ENCODE measurements around the gene RBM17. TPM values are rescaled to one million over a fixed set of nuclear protein-coding genes. Genes with fewer than 3 reads are reported as not detected.

The RBM17 gene
- total and polyA plus RNA-seq, 2 of the 4 experiments (the other 2 are of a cell fraction) = 24.6 to 56.7 TPM

- 60% methylated on average over 4 of the region's 20 CpGs; no CpG with 5 or more reads in 1 of the 2 experiments for WGBS, 2 experiments (ENCODE audit: extremely low coverage in 2 of 2, insufficient read length in 1 of 2)
- Histone ChIP-seq H4K8ac (ENCODE audit: low read depth in 2 of 2, low read length in 2 of 2) (peak overlapping the region; percentile 36 to 41; a peak in 3 of 4 replicates), H2AK5ac (ENCODE audit: low read depth, low read length) (peak overlapping the region; percentile 52), H2AK9ac (replicated peaks; ENCODE audit: low read depth, low read length, poor library complexity) (peak overlapping the region; percentile 38), H2BK15ac (ENCODE audit: low read depth, low read length) (peak overlapping the region; percentile 46; the same call in 1 of the 3 replicates), H4K20me1 (ENCODE audit: insufficient read depth, low read length) (0 out of 2 replicates have a peak, but pooled peaks cover 3% of the 10 kb centered on the region), H3K14ac (replicated peaks; ENCODE audit: low read depth, low read length) (peak overlapping the region; percentile 56), H3K4ac (ENCODE audit: low read depth, low read length) (peak overlapping the region; percentile 65), H4K91ac (ENCODE audit: insufficient read depth, low read depth, low read length) (peak overlapping the region; percentile 43), H3K4me2 (ENCODE audit: low read depth, low read length) (peak overlapping the region; percentile 56), H3K23ac (ENCODE audit: low read depth, low read length) (no peak overlapping the region), H2BK20ac (ENCODE audit: low read depth, low read length) (peak overlapping the region; percentile 61), H3K36me3 (ENCODE audit: control insufficient read depth, insufficient read depth, low read length) (no peaks in the 10 kb centered on the region), H3K18ac (ENCODE audit: low read depth, low read length) (peak overlapping the region; percentile 17; the same call in 1 of the 2 replicates), H2BK5ac (ENCODE audit: low read depth, low read length, poor library complexity, severe bottlenecking) (peak overlapping the region; percentile 62), H3K27ac (ENCODE audit: insufficient read depth, low read length) (peak overlapping the region; percentile 10; the same call in 1 of the 2 replicates), H3K56ac (ENCODE audit: extremely low read depth, insufficient read depth, low read length) (no peak overlapping the region), H3K9ac (ENCODE audit: low read depth, low read length) (no peak overlapping the region), H3K4me3 (ENCODE audit: insufficient read depth, low read depth, low read length) (no peak overlapping the region), H4K5ac (ENCODE audit: low read depth, low read length) (peak overlapping the region; percentile 5; the same call in 1 of the 2 replicates), H3K27me3 (ENCODE audit: control insufficient read depth, insufficient read depth, low read length) (no peaks in the 10 kb centered on the region), H3K79me1 (ENCODE audit: low read depth in 1 of 2, low read length in 2 of 2) (no peaks in the 10 kb centered on the region; a peak in 1 of 4 replicates), H2AFZ (replicated peaks; ENCODE audit: low read length, poor library complexity) (peak overlapping the region; percentile 80), H3K9me3 (ENCODE audit: control insufficient read depth, insufficient read depth, low read length) (no peaks in the 10 kb centered on the region), H3K9me1 (ENCODE audit: insufficient read depth, low read length) (peaks cover 8% of the 10 kb centered on the region), H3K4me1 (ENCODE audit: control insufficient read depth, insufficient read depth, low read length) (peaks cover 16% of the 10 kb centered on the region), H2BK120ac (ENCODE audit: low read depth, low read length) (peak overlapping the region; percentile 66)
- DNase-seq (peak; percentile 86), ATAC-seq (ENCODE audit: low read depth) (peak; percentile 75)
- in situ Hi-C loops (cut with MboI; ENCODE audit: low sequenced_read_pairs) (loop anchor here (25.0 kb wide), 1 partner anchor 626 kb away; no protein-coding TSS in a partner anchor), intact Hi-C loops (cut with micrococcal nuclease) (no loop called here), dilution Hi-C loops (cut with HindIII; ENCODE audit: low sequenced_read_pairs, unreplicated experiment) (no loop called here)
- ChIA-PET POLR2A (ENCODE audit: unreplicated experiment) (no interaction called here), CTCF (interaction anchor here (0.6 to 1.6 kb wide), 5 partner anchors 23 to 859 kb away, joined by 3 to 5 read pairs (median 4); partner anchors contain the start of gene PFKFB3)
- no TSS peak for BruUV-seq (replicated peaks)
- TF ChIP-seq RAD21 (IDR thresholded peaks at IDR 0.05; ENCODE audit: low read length) (no peak), USF2 (IDR thresholded peaks at IDR 0.05; ENCODE audit: low read depth, low read length) (no peak), MXI1 (IDR thresholded peaks at IDR 0.05; ENCODE audit: borderline replicate concordance, low read depth, low read length) (no peak), CEBPB (IDR thresholded peaks at IDR 0.05; ENCODE audit: low read depth, low read length) (no peak), RCOR1 (IDR thresholded peaks at IDR 0.05; ENCODE audit: insufficient replicate concordance, low read length) (peak; percentile 42), MAZ (IDR thresholded peaks at IDR 0.05; ENCODE audit: borderline replicate concordance, low read depth, low read length) (no peak), BHLHE40 (IDR thresholded peaks at IDR 0.05; ENCODE audit: low read depth, low read length) (peak; percentile 54), MAFK (IDR thresholded peaks at IDR 0.05; ENCODE audit: low read depth, low read length) (no peak), CTCF (conservative IDR thresholded peaks at IDR 0.05; ENCODE audit: low read depth, low read length) (0 out of 2 replicates have a peak, but pooled peaks have one; percentile 2), ELK1 (IDR thresholded peaks at IDR 0.05; ENCODE audit: borderline replicate concordance, low read depth, low read length) (no peak), RFX5 (IDR thresholded peaks at IDR 0.05; ENCODE audit: low read depth, low read length) (no peak), CHD1 (IDR thresholded peaks at IDR 0.05; ENCODE audit: low read depth, low read length) (no peak)
Measured at GRCh38 chr10:6136215-6137201, 47.7 kb downstream of the RBM17 start.

Data from IMR-90 (cell line).